NCI-H1092 (cell line): Measurements from ENCODE around the gene ZNF521.
"Not testable (repeated sequence)": the region's sequence is repeated elsewhere in the genome, so short reads cannot be mapped to it uniquely, and the experiment has no call there.

ENCODE experiments used
- DNase-seq: peaks from one replicate; lab custom pipeline; 2025; lab: John Stamatoyannopoulos, UW

ZNF521 gene

DNA sequence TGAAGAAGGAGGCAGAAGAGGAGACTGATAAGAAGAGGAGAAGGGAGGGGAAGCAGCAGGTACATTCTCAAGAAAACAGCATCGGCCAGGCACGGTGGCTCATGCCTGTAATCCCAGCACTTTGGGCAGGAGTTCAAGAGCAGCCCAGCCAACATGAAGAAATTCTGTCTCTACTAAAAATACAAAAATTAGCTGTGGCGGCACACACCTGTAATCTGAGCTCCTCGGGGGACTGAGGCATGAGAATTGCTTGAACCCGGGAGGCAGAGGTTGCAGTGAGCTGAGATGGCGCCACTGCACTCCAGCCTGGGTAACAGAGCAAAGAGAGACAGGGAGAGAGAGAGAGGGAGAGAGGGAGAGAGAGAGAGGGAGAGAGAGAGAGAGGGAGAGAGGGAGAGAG is 318.8 kb downstream of the ZNF521 start:
- DNase-seq = not testable (repeated sequence)

DNA sequence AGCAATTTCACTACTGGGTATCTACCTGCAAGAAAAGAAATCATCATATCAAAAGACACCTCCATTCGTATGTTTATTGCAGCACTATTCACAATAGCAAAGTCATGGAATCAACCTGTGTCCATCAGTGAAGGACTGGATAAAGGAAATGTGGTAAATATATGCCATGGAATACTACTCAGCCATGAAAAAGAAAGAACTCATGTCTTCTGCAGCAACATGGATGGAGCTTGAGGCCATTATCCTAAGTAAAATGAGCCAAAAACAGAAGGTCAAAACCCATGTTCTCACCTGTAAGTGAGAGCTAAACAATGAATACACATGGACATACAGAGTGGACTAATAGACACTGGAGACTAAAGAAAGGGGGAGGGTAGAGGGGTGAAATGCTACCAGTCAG is 322.2 kb downstream of the ZNF521 start:
- DNase-seq = no peak

GRCh38 chr18:25019931-25020330 is 332.0 kb downstream of the ZNF521 start:
- no peak for DNase-seq

DNA sequence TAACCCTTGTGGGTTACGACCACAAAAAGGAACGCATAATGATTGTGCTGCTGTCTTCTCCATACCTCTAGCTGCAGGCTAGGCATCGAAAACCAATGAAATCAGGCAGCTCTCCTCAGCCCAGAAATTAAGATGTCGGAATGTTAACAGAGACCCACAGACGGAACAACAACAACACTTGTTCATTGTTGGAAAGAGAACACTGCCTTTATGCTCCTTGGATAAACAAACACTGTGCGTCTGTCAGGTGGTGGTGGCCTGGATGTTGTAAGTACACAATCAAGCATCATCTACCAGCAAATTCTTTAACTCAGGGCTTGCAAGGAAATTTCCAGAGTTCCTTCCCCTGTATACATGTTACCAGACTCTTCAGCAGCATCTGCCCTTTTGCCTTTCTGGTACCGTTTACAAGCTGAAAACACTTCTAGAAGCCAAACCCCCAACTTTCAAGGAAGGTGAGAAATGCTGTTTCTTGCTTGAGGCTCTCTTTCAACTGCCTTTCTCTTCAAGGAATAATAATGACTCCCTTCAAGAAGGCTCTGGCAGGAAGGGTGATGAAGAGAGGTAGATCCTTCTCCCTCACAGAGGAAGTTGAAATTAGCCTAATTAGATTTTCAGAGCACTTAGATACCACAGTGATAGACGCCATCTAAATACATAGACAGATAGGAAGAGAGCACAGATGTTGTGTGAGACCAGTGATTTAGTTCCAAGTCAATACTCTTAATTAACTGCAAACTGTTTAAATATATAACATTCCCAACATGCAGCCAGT is 332.7 kb downstream of the ZNF521 start:
- no peak for DNase-seq

GRCh38 chr18:25016666-25017065 is 335.3 kb downstream of the ZNF521 start:
- DNase-seq = no peak

DNA sequence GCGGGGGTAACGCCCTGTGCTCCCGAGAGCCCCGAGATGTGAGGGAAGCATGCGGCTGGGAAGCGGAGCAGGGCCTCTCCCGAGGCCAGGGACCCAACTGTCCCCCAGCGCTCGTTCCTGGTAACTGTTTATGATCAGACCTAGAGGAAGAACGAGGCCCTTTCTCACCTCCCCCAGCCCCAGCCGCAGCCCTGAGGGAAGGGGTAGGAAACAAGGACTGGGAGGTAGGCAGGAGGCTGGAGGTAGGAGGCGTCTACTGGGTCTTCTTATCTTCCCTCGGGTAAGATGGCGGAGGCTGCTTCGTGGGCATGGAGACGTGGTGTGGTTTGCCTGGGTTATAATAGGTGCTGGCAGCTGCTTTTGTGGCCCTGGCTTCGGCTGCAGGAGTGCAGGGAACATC is 335.8 kb downstream of the ZNF521 start:
- no peak for DNase-seq
